Adipose tissue (tissue), 3 donors: ENCODE results near the gene MAEA. TPM values are rescaled to one million over a fixed set of nuclear protein-coding genes. Genes with fewer than 3 reads are reported as not detected.

Experiments used
- H3K27ac ChIP-seq: one replicate; pipeline ENCODE4 v1.5.1; 2013; ENCODE audit warnings: low read depth, low read length
- WGBS, 3 donors: extraction: QIAGEN DNeasy Blood & Tissue Kit; methylation state at CpG; one replicate each; pipeline ENCODE4 v1.1.7; 2013; 5-methylcytosine and 5-hydroxymethylcytosine counted together
- polyA plus RNA-seq, 3 donors: library from polyadenylated mRNA; stranded (reverse); fragments of 200-250 nt; gene quantifications; one replicate each; pipeline ENCODE4 v1.2.3, GENCODE V29; 2013
- donor health status: healthy with polysubstance abuse.
- donor health status: Bipolar disorder and iron deficiency.
- donor health status: healthy.

MAEA gene
- polyA plus RNA-seq, 3 donors = 38.1 to 43.9 (median 43.6) TPM

GRCh38 chr4:1248245-1249147 lies 41.2 kb upstream of the MAEA start, which contains the start of gene CTBP1:
Gene CTBP1, minus strand, starts transcription at chr4:1249130. Its CDS starts 7,799 bp downstream, at chr4:1241331.
- peak within 1 kb of the TSS; percentile 96 for H3K27ac ChIP-seq
- WGBS, 3 donors = 0 to 1% (median 1%) methylated on average over 66 to 156 of the region's 163 CpGs

- peak overlapping the region; percentile 96 for H3K27ac ChIP-seq
- 0% methylated on average over 46 to 86 of the region's 86 CpGs for WGBS, 3 donors
Measured at GRCh38 chr4:1249148-1249730, 40.5 kb upstream of the MAEA start.

- 15 to 34% (median 23%) methylated on average over 39 of the region's 39 CpGs for WGBS, 3 donors
Measured at GRCh38 chr4:1249731-1250526, 39.8 kb upstream of the MAEA start.

GRCh38 chr4:1250527-1250812 lies 39.2 kb upstream of the MAEA start:
- 82 to 96% (median 92%) methylated on average over 7 of the region's 7 CpGs for WGBS, 3 donors
- H3K27ac ChIP-seq = no peak overlapping the region

More at GRCh38 chr4:1249731-1250526, 39.8 kb upstream of the MAEA start:
- H3K27ac ChIP-seq = peak overlapping the region; percentile 96

- WGBS, 3 donors = 98% methylated on average over 33 of the region's 33 CpGs
- no peak overlapping the region for H3K27ac ChIP-seq
Measured at GRCh38 chr4:1250921-1251772, 38.5 kb upstream of the MAEA start.

GRCh38 chr4:1251773-1252066 lies 38.0 kb upstream of the MAEA start:
- 94 to 99% (median 98%) methylated on average over 11 of the region's 11 CpGs for WGBS, 3 donors

GRCh38 chr4:1252928-1253492 lies 36.7 kb upstream of the MAEA start:
- WGBS, 3 donors = 96 to 98% (median 97%) methylated on average over 6 of the region's 6 CpGs
- no peak overlapping the region for H3K27ac ChIP-seq

More at GRCh38 chr4:1251773-1252066, 38.0 kb upstream of the MAEA start:
- no peak overlapping the region for H3K27ac ChIP-seq

GRCh38 chr4:1253831-1254230 lies 35.9 kb upstream of the MAEA start:
- WGBS, 3 donors = 91 to 97% (median 96%) methylated on average over 5 of the region's 5 CpGs
- no peak overlapping the region for H3K27ac ChIP-seq

GRCh38 chr4:1255151-1255550 lies 34.5 kb upstream of the MAEA start:
- 92 to 97% (median 96%) methylated on average over 4 of the region's 4 CpGs for WGBS, 3 donors

GRCh38 chr4:1255699-1256098 lies 34.0 kb upstream of the MAEA start:
- H3K27ac ChIP-seq = no peak overlapping the region
- 94 to 98% (median 95%) methylated on average over 2 of the region's 2 CpGs for WGBS, 3 donors

More at GRCh38 chr4:1255151-1255550, 34.5 kb upstream of the MAEA start:
- no peak overlapping the region for H3K27ac ChIP-seq

GRCh38 chr4:1258457-1258856 lies 31.2 kb upstream of the MAEA start:
- 80 to 99% (median 85%) methylated on average over 2 of the region's 2 CpGs for WGBS, 3 donors
- no peak overlapping the region for H3K27ac ChIP-seq

GRCh38 chr4:1259966-1260365 lies 29.7 kb upstream of the MAEA start:
- WGBS, 3 donors = 82 to 91% (median 90%) methylated on average over 4 of the region's 4 CpGs
- H3K27ac ChIP-seq = no peak overlapping the region

GRCh38 chr4:1260418-1261106 lies 29.1 kb upstream of the MAEA start:
- no peak overlapping the region for H3K27ac ChIP-seq
- 92 to 93% (median 92%) methylated on average over 24 of the region's 24 CpGs for WGBS, 3 donors

- no peak overlapping the region for H3K27ac ChIP-seq
- 90 to 94% (median 92%) methylated on average over 21 of the region's 21 CpGs for WGBS, 3 donors
Measured at GRCh38 chr4:1261107-1261928, 28.4 kb upstream of the MAEA start.

- H3K27ac ChIP-seq = no peak overlapping the region
- 94 to 96% (median 95%) methylated on average over 3 of the region's 3 CpGs for WGBS, 3 donors
Measured at GRCh38 chr4:1264942-1265341, 24.7 kb upstream of the MAEA start.

- 95 to 97% (median 96%) methylated on average over 11 of the region's 11 CpGs for WGBS, 3 donors
- H3K27ac ChIP-seq = no peak overlapping the region
Measured at GRCh38 chr4:1265351-1265750, 24.3 kb upstream of the MAEA start.
